Measurements from ENCODE around the gene XYLT2.

XYLT2 gene

GRCh38 chr17:50352072-50352692 is 6.3 kb downstream of the XYLT2 start:
- DNase-seq = no peak

- DNase-seq = no peak
These were observed 7.0 kb downstream of the XYLT2 start for GRCh38 chr17:50352693-50353599.

- no peak for DNase-seq
These were observed 7.8 kb downstream of the XYLT2 start for GRCh38 chr17:50353600-50354195.

GRCh38 chr17:50354198-50354597 is 8.3 kb downstream of the XYLT2 start:
- DNase-seq = no peak

- DNase-seq = no peak
These were observed 8.8 kb downstream of the XYLT2 start for GRCh38 chr17:50354776-50355175.

- no peak for DNase-seq
These were observed 9.4 kb downstream of the XYLT2 start for GRCh38 chr17:50355336-50355700.

GRCh38 chr17:50355701-50356341 is 9.9 kb downstream of the XYLT2 start:
- DNase-seq = no peak

- DNase-seq = no peak
These were observed 10.5 kb downstream of the XYLT2 start for GRCh38 chr17:50356418-50356817.

GRCh38 chr17:50356892-50357510 is 11.1 kb downstream of the XYLT2 start:
- no peak for DNase-seq

GRCh38 chr17:50358177-50358576 is 12.3 kb downstream of the XYLT2 start:
- no peak for DNase-seq

- no peak for DNase-seq
These were observed 13.2 kb downstream of the XYLT2 start for GRCh38 chr17:50359005-50359699.

GRCh38 chr17:50359998-50360461 is 14.1 kb downstream of the XYLT2 start:
- peak; percentile 19 for DNase-seq

GRCh38 chr17:50360486-50361115 is 14.7 kb downstream of the XYLT2 start:
- DNase-seq = peak; percentile 15

- DNase-seq = peak; percentile 62
These were observed 15.9 kb downstream of the XYLT2 start for GRCh38 chr17:50361561-50362480.

- no peak for DNase-seq
These were observed 16.7 kb downstream of the XYLT2 start for GRCh38 chr17:50362661-50363060.

- DNase-seq = peak; percentile 71
These were observed 17.5 kb downstream of the XYLT2 start for GRCh38 chr17:50363217-50364060.

GRCh38 chr17:50364061-50364458 is 18.1 kb downstream of the XYLT2 start:
- DNase-seq = no peak

- DNase-seq = no peak
These were observed 18.8 kb downstream of the XYLT2 start for GRCh38 chr17:50364715-50365114.

- no peak for DNase-seq
These were observed 19.2 kb downstream of the XYLT2 start for GRCh38 chr17:50365165-50365564.

All from femur (tissue), 1 donor.